Measurements from ENCODE around the gene SART3. TPM values are rescaled to one million over a fixed set of nuclear protein-coding genes. Genes with fewer than 3 reads are reported as not detected.
"Not testable (repeated sequence)": the region's sequence is repeated elsewhere in the genome, so short reads cannot be mapped to it uniquely, and the experiment has no call there.

The SART3 gene
- polyA plus RNA-seq, 3 donors = 58.6 to 69.4 (median 67.2) TPM

DNA sequence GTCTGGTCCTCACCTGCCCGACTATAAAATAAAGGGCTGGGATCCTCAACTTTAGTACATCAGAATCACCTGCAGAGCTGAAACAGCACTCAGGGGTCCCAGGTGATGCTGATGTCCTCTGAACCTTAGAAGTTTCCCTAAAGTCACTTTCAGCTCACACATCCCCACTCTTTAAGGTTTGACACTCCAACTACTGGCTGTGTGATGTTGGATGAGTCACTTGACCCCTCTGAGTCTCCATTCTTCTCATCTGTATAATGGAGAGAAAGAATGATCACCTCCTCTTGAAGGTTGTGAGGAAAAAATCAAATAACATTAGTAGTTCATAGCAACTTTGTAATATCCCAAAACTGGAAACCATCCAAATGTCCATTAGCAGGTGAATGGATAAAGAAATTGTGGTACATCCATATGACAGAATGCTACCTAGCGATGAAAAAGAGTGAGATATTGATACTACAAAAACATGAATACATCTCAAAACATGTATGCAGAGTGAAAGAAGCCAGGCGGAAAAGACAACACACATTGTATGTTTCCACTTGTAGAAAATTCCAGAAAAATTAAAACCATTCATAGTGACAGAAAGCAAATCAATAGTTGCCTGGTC lies 23.6 kb upstream of the SART3 start:
- no peak for DNase-seq

- no peak for DNase-seq
These were observed 23.0 kb upstream of the SART3 start for GRCh38 chr12:108583991-108584390.

- DNase-seq = no peak
These were observed 22.2 kb upstream of the SART3 start for GRCh38 chr12:108582978-108583770.

DNA sequence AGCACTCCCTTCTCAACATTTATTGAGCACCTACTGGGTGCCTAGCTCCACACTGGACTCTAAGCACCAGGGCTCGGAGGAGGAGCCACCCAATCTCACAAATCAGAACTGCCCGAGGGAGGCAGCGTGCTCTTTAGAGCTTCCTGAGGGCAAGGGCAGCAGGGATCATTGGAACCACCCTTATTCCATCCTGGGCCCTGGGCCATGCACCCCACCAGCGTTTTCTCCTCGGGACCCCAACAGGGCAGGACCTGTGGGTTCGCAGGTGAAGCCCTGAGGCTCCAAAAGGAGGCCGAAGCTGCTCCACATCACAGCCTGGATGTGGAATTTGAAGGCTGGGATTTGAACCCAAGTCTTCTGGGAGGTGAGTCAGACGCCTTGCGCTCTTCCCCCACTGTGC lies 21.5 kb upstream of the SART3 start:
- DNase-seq = no peak

DNA sequence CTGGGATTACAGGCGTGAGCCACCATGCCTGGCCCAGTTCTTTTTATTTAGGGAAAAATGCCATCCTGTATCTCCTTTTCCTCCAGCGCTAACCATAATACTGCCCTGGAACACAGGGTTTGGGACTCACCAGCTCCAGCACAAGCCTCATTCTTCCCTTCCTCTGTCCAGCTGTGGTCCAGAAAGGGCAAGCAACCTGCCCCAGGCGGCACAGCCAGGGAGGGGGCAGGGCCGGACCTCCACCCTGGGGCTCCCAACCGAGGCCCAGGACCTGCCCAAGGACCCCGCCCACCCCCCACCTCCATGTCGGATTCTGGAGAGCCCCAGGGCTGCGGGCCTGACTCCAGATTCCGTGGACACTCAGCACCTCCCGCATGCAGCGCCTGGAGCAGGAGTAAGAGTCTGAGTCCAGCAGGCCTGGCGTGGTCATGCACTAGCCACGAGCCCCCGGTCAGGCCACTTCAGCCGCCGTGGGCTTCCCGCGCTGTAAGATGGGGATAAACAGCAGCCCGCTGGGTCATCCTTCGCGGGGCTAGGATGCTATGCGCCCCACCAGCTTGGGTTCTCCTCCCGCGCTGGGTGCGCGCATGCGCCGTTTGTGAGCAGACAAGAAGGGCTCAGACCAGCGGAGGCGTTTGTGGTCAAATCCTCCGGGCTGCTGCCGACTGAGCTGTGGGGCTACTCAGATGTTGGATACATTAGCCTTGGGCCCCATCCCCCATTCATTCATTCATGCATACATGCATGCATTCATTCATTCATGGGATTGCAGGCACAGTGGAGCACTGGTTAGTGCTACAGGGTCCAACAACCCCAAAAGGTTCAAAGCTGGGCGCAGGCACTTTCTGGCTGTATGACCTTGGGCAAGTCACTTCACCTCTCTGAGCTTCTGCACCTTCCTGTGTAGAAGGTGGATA lies 20.6 kb upstream of the SART3 start:
- no peak for DNase-seq

GRCh38 chr12:108580531-108580930 lies 19.6 kb upstream of the SART3 start:
- no peak for DNase-seq

- DNase-seq = no peak
These were observed 17.8 kb upstream of the SART3 start for GRCh38 chr12:108578813-108579212.

DNA sequence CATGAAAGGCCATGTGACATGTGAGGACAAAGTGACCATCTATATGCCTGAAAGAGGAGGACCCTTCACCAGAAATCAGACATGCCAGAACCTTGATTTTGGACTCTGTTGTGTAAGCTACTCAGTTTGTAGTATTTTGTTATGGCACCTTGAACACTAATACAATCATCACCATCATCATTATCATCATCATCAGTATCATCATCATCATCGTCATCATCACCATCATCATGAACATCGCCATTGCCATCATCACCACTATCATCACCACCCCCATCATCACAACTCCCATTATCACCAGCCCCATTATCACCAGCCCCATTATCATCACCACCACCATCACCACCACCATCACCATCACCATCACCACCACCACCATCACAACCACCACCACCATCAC lies 17.3 kb upstream of the SART3 start:
- no peak for DNase-seq

DNA sequence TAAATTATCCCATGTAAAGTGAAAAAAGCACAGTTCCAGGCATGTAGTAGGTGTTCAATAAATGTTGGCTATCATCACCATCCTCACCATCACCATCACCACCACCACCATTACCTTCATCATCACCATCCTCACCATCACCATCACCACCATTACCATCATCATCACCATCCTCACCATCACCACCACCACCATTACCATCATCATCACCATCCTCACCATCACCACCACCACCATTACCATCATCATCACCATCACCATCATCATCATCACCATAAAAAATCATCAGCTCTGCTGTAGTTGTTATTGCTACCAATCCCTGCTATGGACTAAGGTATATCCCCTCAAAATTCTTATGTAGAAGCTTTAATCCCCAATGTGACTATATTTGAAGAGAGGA lies 16.5 kb upstream of the SART3 start:
- DNase-seq = no peak

DNA sequence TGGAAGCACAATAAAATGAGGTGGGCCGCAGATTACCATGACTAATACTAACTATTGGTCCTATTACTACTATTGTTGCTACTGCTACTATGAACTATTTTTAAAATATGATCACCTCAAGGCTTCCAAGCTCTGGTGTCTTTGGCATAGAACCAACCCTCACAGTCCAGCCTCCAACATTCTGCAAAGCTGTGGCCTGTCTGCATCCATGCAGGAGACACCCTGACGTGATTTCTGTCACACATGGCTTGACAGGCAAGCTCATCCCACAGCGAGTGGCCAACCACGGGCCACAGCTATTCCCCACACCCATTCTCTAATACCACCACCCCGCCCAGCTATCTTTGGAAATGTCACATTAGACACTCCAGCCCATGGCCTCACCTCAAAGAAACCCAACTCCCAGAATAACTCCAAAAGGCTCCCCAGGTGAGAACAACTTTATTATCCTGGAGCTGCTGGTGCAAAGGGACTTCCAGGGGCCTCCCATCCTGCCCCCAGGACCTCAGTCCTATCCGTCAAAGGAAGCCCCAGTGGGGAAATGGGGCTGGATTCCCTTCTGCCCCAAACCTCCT lies 15.8 kb upstream of the SART3 start:
- no peak for DNase-seq

- DNase-seq = no peak
These were observed 14.4 kb upstream of the SART3 start for GRCh38 chr12:108575199-108575912.

DNA sequence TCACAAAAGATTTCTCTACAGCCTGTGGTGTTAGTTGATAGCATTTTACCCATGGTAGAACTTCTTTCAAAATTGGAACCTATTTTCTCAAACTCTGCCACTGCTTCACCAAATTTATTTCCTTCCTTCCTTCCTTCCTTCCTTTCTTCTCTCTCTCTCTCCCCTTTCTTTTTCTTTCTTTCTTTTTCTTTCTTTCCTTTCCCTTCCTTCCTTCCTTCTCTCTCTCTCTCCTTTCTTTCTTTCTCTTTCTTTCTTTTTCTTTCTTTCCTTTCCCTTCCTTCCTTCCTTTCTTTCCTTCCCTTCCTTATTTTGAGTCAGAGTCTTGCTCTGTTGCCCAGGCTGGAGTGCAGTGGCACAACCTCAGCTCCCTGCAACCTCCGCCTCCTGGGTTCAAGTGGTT lies 13.3 kb upstream of the SART3 start:
- not testable (repeated sequence) for DNase-seq

GRCh38 chr12:108573317-108573716 lies 12.3 kb upstream of the SART3 start:
- no peak for DNase-seq

DNA sequence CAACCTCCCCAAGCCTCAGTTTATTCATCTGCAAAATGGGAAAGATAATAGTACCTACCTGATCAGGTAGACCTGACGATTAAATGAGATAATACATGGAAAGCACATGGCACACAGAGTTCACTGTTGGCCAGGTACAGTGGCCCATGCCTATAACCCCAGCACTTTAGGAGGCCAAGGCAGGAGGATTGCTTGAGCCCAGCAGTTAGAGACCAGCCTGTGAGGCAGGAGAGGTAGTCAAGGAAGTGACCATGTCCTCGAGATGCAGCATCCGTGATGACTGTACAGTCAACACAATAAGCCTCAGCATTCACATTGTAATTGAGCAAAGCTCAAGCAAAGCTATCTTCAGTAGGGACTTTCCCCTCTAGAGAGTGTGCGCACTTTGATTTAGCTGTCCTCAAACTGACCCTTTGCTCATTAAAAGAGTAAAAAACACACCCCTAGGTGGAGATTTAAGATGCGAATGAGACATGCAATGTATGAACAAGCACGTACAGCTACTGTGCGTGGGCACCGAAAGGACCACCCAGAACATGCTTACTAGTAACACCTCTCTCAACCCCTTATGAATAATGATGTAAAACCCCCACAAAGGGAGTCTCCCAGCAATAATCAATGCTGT lies 11.3 kb upstream of the SART3 start:
- DNase-seq = no peak

DNA sequence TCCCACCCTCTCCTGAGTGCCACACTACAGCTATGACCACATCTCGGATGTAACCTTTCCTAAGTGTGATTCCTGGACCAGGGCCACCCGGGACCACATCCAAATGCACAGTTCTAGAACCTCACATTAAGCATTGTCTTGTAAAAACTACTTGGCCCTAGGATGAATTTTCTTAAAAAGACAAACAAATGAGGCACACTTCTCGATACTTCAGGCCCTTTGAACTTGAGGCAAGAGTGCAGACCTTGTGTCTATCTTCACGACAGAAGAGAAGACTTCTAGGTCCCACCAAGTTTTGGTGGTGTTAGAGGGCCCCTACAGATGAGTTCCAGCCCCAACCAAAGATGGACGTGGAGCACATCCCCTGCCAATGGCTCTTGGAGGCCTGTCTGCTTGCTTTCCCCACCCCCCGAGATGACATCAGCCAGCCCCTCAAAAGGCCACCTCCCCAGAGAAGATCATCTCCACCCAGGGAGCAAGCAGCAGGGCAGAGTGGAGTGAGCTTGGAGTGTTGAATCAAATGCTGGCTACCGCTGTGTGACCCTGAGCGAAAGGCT lies 10.7 kb upstream of the SART3 start:
- DNase-seq = no peak

GRCh38 chr12:108570743-108571608 lies 10.0 kb upstream of the SART3 start:
- no peak for DNase-seq

- no peak for DNase-seq
These were observed 7.6 kb upstream of the SART3 start for GRCh38 chr12:108568338-108569154.

- no peak for DNase-seq
These were observed 6.7 kb upstream of the SART3 start for GRCh38 chr12:108567406-108568337.

Data from renal pelvis (tissue), 4 donors.